Measurements from ENCODE around the gene LMCD1.
A peak's percentile ranks its signal among the peaks of the same experiment; 100 is the strongest.

Gene LMCD1

DNA sequence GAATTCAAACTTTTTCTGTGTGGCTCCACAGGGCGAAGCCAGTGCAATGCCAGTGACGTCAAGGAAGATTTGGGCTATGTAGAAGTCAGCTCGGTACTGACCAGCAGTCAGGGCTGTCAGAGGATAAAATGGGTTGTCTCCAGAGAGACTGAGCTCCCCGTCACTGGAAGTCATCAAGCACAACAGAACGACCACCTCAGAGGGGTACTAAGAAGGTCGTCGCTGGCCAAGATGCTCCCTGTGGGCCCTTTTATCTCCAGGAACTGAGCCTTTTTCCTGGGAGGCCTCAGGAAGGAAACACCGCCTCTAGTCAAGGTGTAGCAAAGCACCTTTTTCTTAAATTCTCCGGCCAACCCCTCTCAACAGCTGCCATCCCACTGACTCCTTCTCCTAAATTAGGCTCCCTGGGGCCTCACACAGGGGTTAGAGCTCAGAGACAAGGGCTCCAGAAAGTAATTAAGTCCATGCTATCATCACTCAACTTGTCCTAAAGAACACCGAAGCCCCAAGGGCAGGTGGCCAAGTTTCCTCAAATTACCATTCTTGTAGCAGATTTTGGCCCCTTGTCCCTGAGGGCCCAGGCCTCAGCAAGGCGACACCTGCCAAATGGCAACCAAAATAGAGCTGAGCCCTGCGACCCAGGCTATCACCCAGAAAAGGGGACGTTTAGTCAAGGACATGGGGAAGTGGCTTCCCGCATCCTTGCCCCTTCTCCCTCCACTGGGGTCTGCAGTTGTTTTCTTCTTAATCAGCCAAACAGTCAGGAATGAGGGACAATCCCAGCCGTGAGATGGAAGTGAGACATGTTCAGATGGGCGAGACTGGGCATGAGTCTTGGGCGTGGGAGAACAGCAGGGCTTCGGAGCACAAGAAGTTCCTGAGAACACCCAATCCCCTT, 94.9 kb downstream of the LMCD1 start:
- intact Hi-C loops (cut with DNase I; ENCODE audit: low total_unique reads) = no loop called here

DNA sequence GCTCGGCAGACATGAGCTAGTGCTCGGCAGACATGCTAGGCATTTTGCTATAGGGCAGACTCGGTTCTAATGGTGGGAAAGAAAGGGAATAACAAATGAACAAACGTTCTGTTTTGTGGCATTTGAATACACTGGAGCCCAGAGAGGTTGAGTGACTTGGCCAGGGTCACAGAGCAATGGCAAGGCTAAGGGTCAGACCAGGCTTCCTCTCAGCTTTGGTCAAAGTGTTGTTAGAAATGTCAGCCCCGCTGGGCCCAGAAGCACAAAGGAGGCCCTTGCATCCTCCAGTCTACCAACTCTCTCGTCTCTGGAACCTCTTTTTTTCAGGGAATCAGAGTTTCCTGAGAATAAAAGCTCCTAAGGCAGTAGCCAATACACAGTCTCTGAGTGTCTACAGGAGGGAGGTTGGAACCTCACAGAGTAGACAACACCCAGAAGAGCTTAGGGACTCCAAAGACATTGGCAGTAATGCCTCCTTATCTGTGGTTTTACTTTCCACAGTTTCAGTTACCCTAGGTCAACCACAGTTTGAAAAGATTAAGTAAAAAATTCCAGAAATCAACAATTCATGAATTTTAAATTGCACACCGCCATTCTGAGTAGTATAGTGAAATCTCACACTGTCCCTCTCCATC, 95.7 kb downstream of the LMCD1 start:
- H3K36me3 ChIP-seq = no peaks in the 10 kb centered on the region
- H3K4me3 ChIP-seq = no peak overlapping the region
- H3K27ac ChIP-seq = no peak overlapping the region
- no peaks in the 10 kb centered on the region for H3K27me3 ChIP-seq
- DNase-seq = no peak
- intact Hi-C loops (cut with DNase I; ENCODE audit: low total_unique reads) = no loop called here
- no peaks in the 10 kb centered on the region for H3K9me3 ChIP-seq
- H3K4me1 ChIP-seq = peaks cover 0 to 15% (median 11%) of the 10 kb centered on the region in 4 donors
- TF ChIP-seq, protein P1, sequence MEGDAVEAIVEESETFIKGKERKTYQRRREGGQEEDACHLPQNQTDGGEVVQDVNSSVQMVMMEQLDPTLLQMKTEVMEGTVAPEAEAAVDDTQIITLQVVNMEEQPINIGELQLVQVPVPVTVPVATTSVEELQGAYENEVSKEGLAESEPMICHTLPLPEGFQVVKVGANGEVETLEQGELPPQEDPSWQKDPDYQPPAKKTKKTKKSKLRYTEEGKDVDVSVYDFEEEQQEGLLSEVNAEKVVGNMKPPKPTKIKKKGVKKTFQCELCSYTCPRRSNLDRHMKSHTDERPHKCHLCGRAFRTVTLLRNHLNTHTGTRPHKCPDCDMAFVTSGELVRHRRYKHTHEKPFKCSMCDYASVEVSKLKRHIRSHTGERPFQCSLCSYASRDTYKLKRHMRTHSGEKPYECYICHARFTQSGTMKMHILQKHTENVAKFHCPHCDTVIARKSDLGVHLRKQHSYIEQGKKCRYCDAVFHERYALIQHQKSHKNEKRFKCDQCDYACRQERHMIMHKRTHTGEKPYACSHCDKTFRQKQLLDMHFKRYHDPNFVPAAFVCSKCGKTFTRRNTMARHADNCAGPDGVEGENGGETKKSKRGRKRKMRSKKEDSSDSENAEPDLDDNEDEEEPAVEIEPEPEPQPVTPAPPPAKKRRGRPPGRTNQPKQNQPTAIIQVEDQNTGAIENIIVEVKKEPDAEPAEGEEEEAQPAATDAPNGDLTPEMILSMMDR (IDR thresholded peaks at IDR 0.05) = no peak

More for the DNA sequence above, 94.9 kb downstream of the LMCD1 start:
- no peak for DNase-seq
- H3K4me1 ChIP-seq = peaks cover 0 to 19% (median 11%) of the 10 kb centered on the region in 4 donors
- H3K27ac ChIP-seq = no peak overlapping the region
- no peaks in the 10 kb centered on the region for H3K27me3 ChIP-seq
- H3K9me3 ChIP-seq = no peaks in the 10 kb centered on the region
- no peaks in the 10 kb centered on the region for H3K36me3 ChIP-seq
- TF ChIP-seq, protein P1 (IDR thresholded peaks at IDR 0.05) = no peak
- H3K4me3 ChIP-seq = no peak overlapping the region

GRCh38 chr3:8599146-8599545, 97.5 kb downstream of the LMCD1 start:
- H3K4me3 ChIP-seq = no peak overlapping the region
- TF ChIP-seq, protein P1 (IDR thresholded peaks at IDR 0.05) = no peak
- intact Hi-C loops (cut with DNase I; ENCODE audit: low total_unique reads) = no loop called here
- H3K36me3 ChIP-seq = no peaks in the 10 kb centered on the region
- H3K9me3 ChIP-seq = no peaks in the 10 kb centered on the region
- DNase-seq = no peak
- peaks cover 0 to 12% (median 8%) of the 10 kb centered on the region in 4 donors for H3K4me1 ChIP-seq
- H3K27me3 ChIP-seq = no peaks in the 10 kb centered on the region
- no peak overlapping the region for H3K27ac ChIP-seq

DNA sequence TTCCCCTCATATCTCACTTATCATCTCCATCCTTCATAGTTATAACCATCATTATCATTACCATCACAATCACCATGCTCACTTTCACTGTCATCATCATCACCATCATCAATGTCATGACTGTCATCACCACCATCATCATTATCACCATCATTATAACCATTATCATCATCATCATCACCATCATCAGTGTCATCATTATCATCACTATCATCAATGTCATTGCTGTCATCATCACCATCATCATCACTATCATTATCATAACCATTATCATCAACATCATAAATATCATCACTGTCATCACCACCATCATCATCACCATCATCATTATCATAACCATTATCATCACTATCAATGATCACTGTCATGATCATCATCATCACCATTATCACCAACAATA, 98.8 kb downstream of the LMCD1 start:
- Histone ChIP-seq H3K36me3 (no peaks in the 10 kb centered on the region), H3K27me3 (no peaks in the 10 kb centered on the region), H3K27ac (no peak overlapping the region), H3K4me3 (no peak overlapping the region), H3K9me3 (no peaks in the 10 kb centered on the region), H3K4me1 (peaks cover 0 to 13% (median 9%) of the 10 kb centered on the region in 4 donors)
- intact Hi-C loops (cut with DNase I; ENCODE audit: low total_unique reads) = no loop called here
- TF ChIP-seq, protein P1 (IDR thresholded peaks at IDR 0.05) = no peak
- no peak for DNase-seq

- no peak for DNase-seq
- intact Hi-C loops (cut with DNase I; ENCODE audit: low total_unique reads) = no loop called here
- Histone ChIP-seq H3K4me1 (peaks cover 0 to 33% (median 25%) of the 10 kb centered on the region in 4 donors), H3K9me3 (no peaks in the 10 kb centered on the region), H3K36me3 (no peaks in the 10 kb centered on the region), H3K4me3 (no peak overlapping the region), H3K27ac (peak overlapping the region; percentile 26 to 42), H3K27me3 (no peaks in the 10 kb centered on the region)
- TF ChIP-seq, protein P1 (IDR thresholded peaks at IDR 0.05) = no peak
Observed at GRCh38 chr3:8603115-8603710, 101.6 kb downstream of the LMCD1 start.
